Liver (tissue), 3 donors: ENCODE data around the gene S100A11.

Source experiments
- EGR1 ChIP-seq, 2 donors: IDR thresholded peaks; 2 replicates each; pipeline ENCODE4 v1.6.1; 2016 to 2018; ENCODE audit warnings: antibody characterized with exemption in 2 of 2, low read depth in 2 of 2
- JUND ChIP-seq, 2 donors: IDR thresholded peaks; 2 replicates each; pipeline ENCODE4 v1.6.1; 2016; ENCODE audit warnings: antibody characterized with exemption in 2 of 2
- TF ChIP-seq, protein P1 (sequence below): fragments of 150-350 bp; IDR thresholded peaks from 2 replicates; pipeline ENCODE4 v1.5.1; 2017; ENCODE audit warnings: improper control_type of control experiment, low read depth, low read length; ENCODE audit not compliant: missing input control
- TF ChIP-seq, protein P2 (sequence below): IDR thresholded peaks from 2 replicates; pipeline ENCODE4 v1.6.1; 2016; ENCODE audit warnings: antibody characterized with exemption
- donor health status: healthy.
- donor health status: healthy.

DNA sequence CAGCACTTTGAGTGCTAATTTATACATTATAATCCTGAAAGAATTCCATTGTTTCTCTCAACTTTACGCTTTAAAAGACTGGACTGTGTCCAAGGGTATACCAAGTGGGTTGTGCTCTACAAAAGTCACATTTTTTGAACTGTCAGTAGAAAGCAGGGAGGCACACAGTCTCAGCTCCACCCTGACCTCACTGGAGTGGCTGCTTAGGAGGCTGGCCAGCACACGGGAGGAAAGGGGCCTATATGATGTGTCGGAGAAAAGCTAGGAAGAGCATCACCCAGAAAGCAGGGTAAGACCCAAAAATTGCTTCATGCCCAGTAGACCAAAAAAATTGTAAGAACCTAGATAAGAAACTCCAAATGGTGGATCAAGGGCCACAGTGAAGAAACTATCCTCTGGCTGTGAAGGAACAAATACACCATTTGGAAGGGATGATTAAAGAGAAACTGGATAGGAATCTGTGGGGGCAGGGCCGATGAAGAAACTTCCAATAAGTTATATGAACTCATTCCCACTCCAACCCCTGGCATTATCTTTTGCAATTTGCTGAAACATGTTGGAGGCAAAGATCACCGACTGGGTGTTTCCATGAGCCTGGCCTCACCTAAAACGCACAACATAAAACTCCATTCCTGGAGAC is 45.0 kb downstream of the S100A11 start:
- TF ChIP-seq, protein P1, sequence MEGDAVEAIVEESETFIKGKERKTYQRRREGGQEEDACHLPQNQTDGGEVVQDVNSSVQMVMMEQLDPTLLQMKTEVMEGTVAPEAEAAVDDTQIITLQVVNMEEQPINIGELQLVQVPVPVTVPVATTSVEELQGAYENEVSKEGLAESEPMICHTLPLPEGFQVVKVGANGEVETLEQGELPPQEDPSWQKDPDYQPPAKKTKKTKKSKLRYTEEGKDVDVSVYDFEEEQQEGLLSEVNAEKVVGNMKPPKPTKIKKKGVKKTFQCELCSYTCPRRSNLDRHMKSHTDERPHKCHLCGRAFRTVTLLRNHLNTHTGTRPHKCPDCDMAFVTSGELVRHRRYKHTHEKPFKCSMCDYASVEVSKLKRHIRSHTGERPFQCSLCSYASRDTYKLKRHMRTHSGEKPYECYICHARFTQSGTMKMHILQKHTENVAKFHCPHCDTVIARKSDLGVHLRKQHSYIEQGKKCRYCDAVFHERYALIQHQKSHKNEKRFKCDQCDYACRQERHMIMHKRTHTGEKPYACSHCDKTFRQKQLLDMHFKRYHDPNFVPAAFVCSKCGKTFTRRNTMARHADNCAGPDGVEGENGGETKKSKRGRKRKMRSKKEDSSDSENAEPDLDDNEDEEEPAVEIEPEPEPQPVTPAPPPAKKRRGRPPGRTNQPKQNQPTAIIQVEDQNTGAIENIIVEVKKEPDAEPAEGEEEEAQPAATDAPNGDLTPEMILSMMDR = no peak
- no peak for TF ChIP-seq JUND (IDR thresholded peaks at IDR 0.05)
- no peak for TF ChIP-seq EGR1 (IDR thresholded peaks at IDR 0.05; ENCODE audit: low read depth in 2 of 2)
- TF ChIP-seq, protein P2, sequence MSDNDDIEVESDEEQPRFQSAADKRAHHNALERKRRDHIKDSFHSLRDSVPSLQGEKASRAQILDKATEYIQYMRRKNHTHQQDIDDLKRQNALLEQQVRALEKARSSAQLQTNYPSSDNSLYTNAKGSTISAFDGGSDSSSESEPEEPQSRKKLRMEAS = no peak
